C4-2B (cell line): ENCODE data around the gene KRTAP16-1.

Source experiments
- ZFX ChIP-seq: fragments of 450-650 bp; IDR thresholded peaks from 2 replicates; pipeline ENCODE4 v1.6.1; 2017
- TF ChIP-seq, protein P1 (sequence below): fragments of 450-650 bp; conservative IDR thresholded peaks from 2 replicates; pipeline ENCODE4 v1.5.1; 2017; ENCODE audit warnings: mild to moderate bottlenecking

DNA sequence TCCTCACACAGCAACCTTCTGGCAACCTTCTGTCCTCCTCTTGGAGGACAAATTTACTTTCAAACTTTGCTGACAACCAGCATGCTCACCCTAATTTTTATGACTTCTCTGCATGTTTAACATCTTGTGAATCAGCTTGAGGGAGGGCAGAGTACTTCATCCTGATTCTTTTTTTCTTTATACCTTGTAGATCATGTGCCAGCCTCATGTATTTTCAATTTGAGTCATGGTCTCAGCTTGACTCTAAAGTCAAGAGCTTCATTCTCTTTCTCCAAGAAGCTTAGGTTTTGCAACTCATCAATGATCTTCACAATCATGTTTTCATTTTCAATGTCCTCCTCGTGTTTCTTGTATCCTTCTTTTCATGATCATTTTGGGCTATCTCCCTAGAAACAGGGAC, 37.3 kb downstream of the KRTAP16-1 start:
- TF ChIP-seq, protein P1, sequence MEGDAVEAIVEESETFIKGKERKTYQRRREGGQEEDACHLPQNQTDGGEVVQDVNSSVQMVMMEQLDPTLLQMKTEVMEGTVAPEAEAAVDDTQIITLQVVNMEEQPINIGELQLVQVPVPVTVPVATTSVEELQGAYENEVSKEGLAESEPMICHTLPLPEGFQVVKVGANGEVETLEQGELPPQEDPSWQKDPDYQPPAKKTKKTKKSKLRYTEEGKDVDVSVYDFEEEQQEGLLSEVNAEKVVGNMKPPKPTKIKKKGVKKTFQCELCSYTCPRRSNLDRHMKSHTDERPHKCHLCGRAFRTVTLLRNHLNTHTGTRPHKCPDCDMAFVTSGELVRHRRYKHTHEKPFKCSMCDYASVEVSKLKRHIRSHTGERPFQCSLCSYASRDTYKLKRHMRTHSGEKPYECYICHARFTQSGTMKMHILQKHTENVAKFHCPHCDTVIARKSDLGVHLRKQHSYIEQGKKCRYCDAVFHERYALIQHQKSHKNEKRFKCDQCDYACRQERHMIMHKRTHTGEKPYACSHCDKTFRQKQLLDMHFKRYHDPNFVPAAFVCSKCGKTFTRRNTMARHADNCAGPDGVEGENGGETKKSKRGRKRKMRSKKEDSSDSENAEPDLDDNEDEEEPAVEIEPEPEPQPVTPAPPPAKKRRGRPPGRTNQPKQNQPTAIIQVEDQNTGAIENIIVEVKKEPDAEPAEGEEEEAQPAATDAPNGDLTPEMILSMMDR = no peak
- no peak for TF ChIP-seq ZFX
